WTC11 (cell line): ENCODE measurements around the gene SDR42E2. TPM values are rescaled to one million over a fixed set of nuclear protein-coding genes. Genes with fewer than 3 reads are reported as not detected.

ENCODE experiments used
- ATAC-seq: fragments of 200-7000 bp; cut with Tn5 transposase; 2 replicates; pipeline ENCODE4 v1.10.0; 2021; ENCODE audit warnings: mild to moderate bottlenecking, moderate library complexity
- CTCF ChIA-PET: fragments of 300-600 bp; sonication (Branson Sonifier 250); formaldehyde crosslinking; loops from one replicate; lab custom pipeline; 2021; ENCODE audit warnings: antibody characterized with exemption; lab: Charles Lee
- POLR2A ChIA-PET: fragments of 350-600 bp; sonication (Branson Sonifier 250); formaldehyde crosslinking; loops from one replicate; lab custom pipeline; 2021; ENCODE audit warnings: antibody characterized with exemption; lab: Charles Lee
- DNase-seq: peaks from one replicate; pipeline ENCODE4 v3.0.0; 2021; ENCODE audit warnings: low spot score
- H3K27ac Mint-ChIP-seq: 2 replicates; pipeline ENCODE4 v1.8.0; 2021; ENCODE audit warnings: mixed read lengths
- H3K27me3 Mint-ChIP-seq: 2 replicates; pipeline ENCODE4 v1.8.0; 2021; ENCODE audit warnings: low read depth, mild to moderate bottlenecking, moderate library complexity, mixed read lengths
- H3K36me3 Mint-ChIP-seq: 2 replicates; pipeline ENCODE4 v1.8.0; 2021; ENCODE audit warnings: mixed read lengths
- H3K4me1 Mint-ChIP-seq: 2 replicates; pipeline ENCODE4 v1.8.0; 2022; ENCODE audit warnings: mixed read lengths
- H3K4me3 Mint-ChIP-seq: 2 replicates; pipeline ENCODE4 v1.8.0; 2021; ENCODE audit warnings: mild to moderate bottlenecking, moderate library complexity, mixed read lengths
- H3K9me3 Mint-ChIP-seq: 2 replicates; pipeline ENCODE4 v1.8.0; 2021; ENCODE audit warnings: mixed read lengths
- CREB1 ChIP-seq: sonication (generic); formaldehyde crosslinking; IDR thresholded peaks from 2 replicates; pipeline ENCODE4 v1.8.0; 2023; ENCODE audit warnings: mild to moderate bottlenecking, missing genetic modification reagents
- CREM ChIP-seq: sonication (generic); formaldehyde crosslinking; IDR thresholded peaks from 2 replicates; pipeline ENCODE4 v1.8.1; 2022; ENCODE audit warnings: mild to moderate bottlenecking, missing genetic modification reagents, moderate library complexity
- ESRRA ChIP-seq: sonication (generic); formaldehyde crosslinking; IDR thresholded peaks from 2 replicates; pipeline ENCODE4 v1.8.1; 2022; ENCODE audit warnings: mild to moderate bottlenecking, missing genetic modification reagents, borderline replicate concordance
- GTF2I ChIP-seq: fragments of 250-450 bp; sonication (Bioruptor Pico); conservative IDR thresholded peaks from 2 replicates; pipeline ENCODE4 v1.4.0; 2021; ENCODE audit warnings: mild to moderate bottlenecking
- IRF2 ChIP-seq: sonication (generic); formaldehyde crosslinking; IDR thresholded peaks from 2 replicates; pipeline ENCODE4 v1.8.0; 2022; ENCODE audit warnings: low read depth, missing genetic modification reagents, borderline replicate concordance
- MXD4 ChIP-seq: fragments of 250-450 bp; sonication (Bioruptor Pico); IDR thresholded peaks from 2 replicates; pipeline ENCODE4 v1.8.0; 2021; ENCODE audit warnings: mild to moderate bottlenecking, moderate library complexity, borderline replicate concordance
- NFE2L1 ChIP-seq: sonication (generic); formaldehyde crosslinking; IDR thresholded peaks from 2 replicates; pipeline ENCODE4 v1.8.1; 2023; ENCODE audit warnings: missing genetic modification reagents
- SMAD3 ChIP-seq: sonication (generic); formaldehyde crosslinking; IDR thresholded peaks from 2 replicates; pipeline ENCODE4 v1.8.0; 2022; ENCODE audit warnings: missing genetic modification reagents, mild to moderate bottlenecking, borderline replicate concordance
- TCF7 ChIP-seq: sonication (generic); formaldehyde crosslinking; IDR thresholded peaks from 2 replicates; pipeline ENCODE4 v1.8.0; 2022; ENCODE audit warnings: mild to moderate bottlenecking, low read depth, missing genetic modification reagents, moderate library complexity
- TEAD4 ChIP-seq: sonication (generic); formaldehyde crosslinking; IDR thresholded peaks from 2 replicates; pipeline ENCODE4 v1.8.0; 2022; ENCODE audit warnings: mild to moderate bottlenecking, missing genetic modification reagents
- ZNF121 ChIP-seq: sonication (generic); formaldehyde crosslinking; IDR thresholded peaks from 2 replicates; pipeline ENCODE4 v1.8.0; 2023; ENCODE audit warnings: missing genetic modification reagents
- ZNF263 ChIP-seq: sonication (generic); formaldehyde crosslinking; IDR thresholded peaks from 2 replicates; pipeline ENCODE4 v1.8.1; 2022; ENCODE audit warnings: low read depth, mild to moderate bottlenecking, moderate library complexity, missing genetic modification reagents
- ZNF423 ChIP-seq: fragments of 250-450 bp; sonication (Bioruptor Pico); IDR thresholded peaks from 2 replicates; pipeline ENCODE4 v2.1.2; 2022; ENCODE audit warnings: mild to moderate bottlenecking, moderate library complexity
- total RNA-seq: library from RNA; stranded (reverse); gene quantifications from 3 replicates; pipeline ENCODE4 v1.2.3, GENCODE V29; 2021
- TF ChIP-seq, protein P1 (sequence below): sonication (generic); formaldehyde crosslinking; IDR thresholded peaks from 2 replicates; pipeline ENCODE4 v1.8.1; 2022; ENCODE audit warnings: missing genetic modification reagents, borderline replicate concordance
- TF ChIP-seq, protein P2 (sequence below): sonication (generic); formaldehyde crosslinking; conservative IDR thresholded peaks from 2 replicates; pipeline ENCODE4 v1.8.1; 2023; ENCODE audit warnings: mild to moderate bottlenecking, low read depth, missing genetic modification reagents, moderate library complexity
- TF ChIP-seq, protein P3 (sequence below): sonication (generic); formaldehyde crosslinking; IDR thresholded peaks from 2 replicates; pipeline ENCODE4 v1.8.0; 2023; ENCODE audit warnings: missing genetic modification reagents
- TF ChIP-seq, protein P4 (sequence below): sonication (generic); formaldehyde crosslinking; IDR thresholded peaks from 2 replicates; pipeline ENCODE4 v1.8.1; 2022; ENCODE audit warnings: mild to moderate bottlenecking, missing genetic modification reagents, moderate library complexity, borderline replicate concordance
- TF ChIP-seq, protein P5 (sequence below): sonication (generic); formaldehyde crosslinking; IDR thresholded peaks from 2 replicates; pipeline ENCODE4 v1.8.0; 2022; ENCODE audit warnings: mild to moderate bottlenecking, missing genetic modification reagents
- TF ChIP-seq, protein P6 (sequence below): sonication (generic); formaldehyde crosslinking; IDR thresholded peaks from 2 replicates; pipeline ENCODE4 v1.8.1; 2023; ENCODE audit warnings: mild to moderate bottlenecking, missing genetic modification reagents, borderline replicate concordance
- TF ChIP-seq, protein P7 (sequence below): sonication (generic); formaldehyde crosslinking; IDR thresholded peaks from 2 replicates; pipeline ENCODE4 v1.8.1; 2023; ENCODE audit warnings: mild to moderate bottlenecking, moderate library complexity, missing genetic modification reagents
- TF ChIP-seq, protein P8 (sequence below): sonication (generic); formaldehyde crosslinking; IDR thresholded peaks from 2 replicates; pipeline ENCODE4 v1.8.1; 2022; ENCODE audit warnings: mild to moderate bottlenecking, moderate library complexity, missing genetic modification reagents

The SDR42E2 gene
- total RNA-seq, 1 experiment from 2014 or later = 0.13 TPM

DNA sequence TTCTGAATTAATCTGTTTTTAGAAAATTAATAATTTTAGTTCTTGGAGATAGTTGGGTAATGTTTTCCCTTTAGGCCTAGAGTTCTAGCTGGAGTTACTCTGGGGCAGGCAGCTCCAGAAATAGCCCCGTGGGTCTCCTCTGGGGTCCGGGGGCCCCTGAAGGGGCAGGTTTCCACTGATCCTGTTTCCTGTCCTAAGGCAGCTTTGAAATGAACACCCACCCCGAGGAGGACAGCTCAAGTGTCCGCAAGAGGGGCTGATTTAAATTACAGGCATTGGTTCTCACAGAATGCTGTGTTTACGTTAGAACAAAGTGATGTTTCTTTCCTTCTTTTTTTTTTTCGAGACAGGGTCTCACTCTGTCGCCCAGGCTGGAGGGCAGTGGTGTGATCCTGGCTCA lies 67.6 kb downstream of the SDR42E2 start:
- ATAC-seq = no peak
- POLR2A ChIA-PET = no interaction called here

DNA sequence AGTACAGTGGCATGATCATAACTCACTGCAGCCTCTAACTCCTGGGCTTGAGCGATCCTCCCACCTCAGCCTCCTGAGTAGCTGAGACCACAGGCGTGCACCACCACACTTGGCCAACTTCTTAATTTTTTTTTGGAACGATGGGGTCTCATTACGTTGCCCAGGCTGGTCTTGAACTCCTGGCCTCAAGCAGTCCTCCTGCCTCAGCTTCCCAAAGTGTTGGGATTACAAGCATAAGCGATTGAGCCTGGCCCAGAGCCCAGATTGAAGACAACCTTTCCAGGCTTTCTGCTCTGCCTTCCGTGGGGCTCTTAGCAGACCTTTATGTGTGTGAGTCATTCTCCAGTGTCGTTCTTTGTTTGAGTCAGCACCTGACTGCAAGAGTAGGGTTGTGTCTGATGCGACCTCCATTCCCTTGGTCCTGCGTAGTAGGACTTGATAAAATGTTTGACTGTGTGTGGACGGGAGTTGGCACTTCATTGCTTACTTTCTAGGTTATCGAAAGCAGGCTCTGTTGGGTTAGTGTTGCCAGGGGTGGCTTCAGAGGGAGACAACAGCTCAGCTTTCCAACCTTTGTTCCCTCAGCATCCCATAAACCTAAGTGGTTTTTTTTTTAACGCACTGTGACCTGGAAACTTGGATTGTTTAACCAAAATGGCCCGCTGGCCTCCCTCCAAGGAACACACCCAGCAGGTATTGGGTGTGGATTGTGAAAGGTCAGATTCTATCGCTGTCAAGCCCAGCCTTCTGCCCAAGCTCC lies 70.2 kb downstream of the SDR42E2 start:
- DNase-seq (no peak), ATAC-seq (no peak)
- Mint-ChIP-seq H3K36me3 (peaks cover 10% of the 10 kb centered on the region), H3K9me3 (no peaks in the 10 kb centered on the region), H3K27ac (peak overlapping the region; percentile 70; the same call in 1 of the 2 replicates), H3K27me3 (no peaks in the 10 kb centered on the region), H3K4me1 (no peaks in the 10 kb centered on the region), H3K4me3 (no peak overlapping the region)
- POLR2A ChIA-PET = no interaction called here
- CTCF ChIA-PET = interaction anchor here (0.7 kb wide), 1 partner anchor 14 kb away, joined by 4 read pairs; no protein-coding TSS in a partner anchor
- TF ChIP-seq, protein P1, sequence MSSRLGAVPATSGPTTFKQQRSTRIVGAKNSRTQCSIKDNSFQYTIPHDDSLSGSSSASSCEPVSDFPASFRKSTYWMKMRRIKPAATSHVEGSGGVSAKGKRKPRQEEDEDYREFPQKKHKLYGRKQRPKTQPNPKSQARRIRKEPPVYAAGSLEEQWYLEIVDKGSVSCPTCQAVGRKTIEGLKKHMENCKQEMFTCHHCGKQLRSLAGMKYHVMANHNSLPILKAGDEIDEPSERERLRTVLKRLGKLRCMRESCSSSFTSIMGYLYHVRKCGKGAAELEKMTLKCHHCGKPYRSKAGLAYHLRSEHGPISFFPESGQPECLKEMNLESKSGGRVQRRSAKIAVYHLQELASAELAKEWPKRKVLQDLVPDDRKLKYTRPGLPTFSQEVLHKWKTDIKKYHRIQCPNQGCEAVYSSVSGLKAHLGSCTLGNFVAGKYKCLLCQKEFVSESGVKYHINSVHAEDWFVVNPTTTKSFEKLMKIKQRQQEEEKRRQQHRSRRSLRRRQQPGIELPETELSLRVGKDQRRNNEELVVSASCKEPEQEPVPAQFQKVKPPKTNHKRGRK = no peak
- TF ChIP-seq, protein P2, sequence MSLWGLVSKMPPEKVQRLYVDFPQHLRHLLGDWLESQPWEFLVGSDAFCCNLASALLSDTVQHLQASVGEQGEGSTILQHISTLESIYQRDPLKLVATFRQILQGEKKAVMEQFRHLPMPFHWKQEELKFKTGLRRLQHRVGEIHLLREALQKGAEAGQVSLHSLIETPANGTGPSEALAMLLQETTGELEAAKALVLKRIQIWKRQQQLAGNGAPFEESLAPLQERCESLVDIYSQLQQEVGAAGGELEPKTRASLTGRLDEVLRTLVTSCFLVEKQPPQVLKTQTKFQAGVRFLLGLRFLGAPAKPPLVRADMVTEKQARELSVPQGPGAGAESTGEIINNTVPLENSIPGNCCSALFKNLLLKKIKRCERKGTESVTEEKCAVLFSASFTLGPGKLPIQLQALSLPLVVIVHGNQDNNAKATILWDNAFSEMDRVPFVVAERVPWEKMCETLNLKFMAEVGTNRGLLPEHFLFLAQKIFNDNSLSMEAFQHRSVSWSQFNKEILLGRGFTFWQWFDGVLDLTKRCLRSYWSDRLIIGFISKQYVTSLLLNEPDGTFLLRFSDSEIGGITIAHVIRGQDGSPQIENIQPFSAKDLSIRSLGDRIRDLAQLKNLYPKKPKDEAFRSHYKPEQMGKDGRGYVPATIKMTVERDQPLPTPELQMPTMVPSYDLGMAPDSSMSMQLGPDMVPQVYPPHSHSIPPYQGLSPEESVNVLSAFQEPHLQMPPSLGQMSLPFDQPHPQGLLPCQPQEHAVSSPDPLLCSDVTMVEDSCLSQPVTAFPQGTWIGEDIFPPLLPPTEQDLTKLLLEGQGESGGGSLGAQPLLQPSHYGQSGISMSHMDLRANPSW (CRISPR knock-in tag) = no peak
- TF ChIP-seq, protein P3, sequence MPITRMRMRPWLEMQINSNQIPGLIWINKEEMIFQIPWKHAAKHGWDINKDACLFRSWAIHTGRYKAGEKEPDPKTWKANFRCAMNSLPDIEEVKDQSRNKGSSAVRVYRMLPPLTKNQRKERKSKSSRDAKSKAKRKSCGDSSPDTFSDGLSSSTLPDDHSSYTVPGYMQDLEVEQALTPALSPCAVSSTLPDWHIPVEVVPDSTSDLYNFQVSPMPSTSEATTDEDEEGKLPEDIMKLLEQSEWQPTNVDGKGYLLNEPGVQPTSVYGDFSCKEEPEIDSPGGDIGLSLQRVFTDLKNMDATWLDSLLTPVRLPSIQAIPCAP (CRISPR knock-in tag) = no peak
- TF ChIP-seq ESRRA (CRISPR knock-in tag) (no peak), TEAD4 (CRISPR knock-in tag) (no peak), SMAD3 (CRISPR knock-in tag) (no peak), CREB1 (CRISPR knock-in tag) (no peak)

More for the DNA sequence above, 67.6 kb downstream of the SDR42E2 start:
- H3K4me3 Mint-ChIP-seq = no peak overlapping the region
- peak overlapping the region; percentile 86; the same call in 1 of the 2 replicates for H3K27ac Mint-ChIP-seq
- peaks cover 10% of the 10 kb centered on the region for H3K36me3 Mint-ChIP-seq
- TF ChIP-seq, protein P4, sequence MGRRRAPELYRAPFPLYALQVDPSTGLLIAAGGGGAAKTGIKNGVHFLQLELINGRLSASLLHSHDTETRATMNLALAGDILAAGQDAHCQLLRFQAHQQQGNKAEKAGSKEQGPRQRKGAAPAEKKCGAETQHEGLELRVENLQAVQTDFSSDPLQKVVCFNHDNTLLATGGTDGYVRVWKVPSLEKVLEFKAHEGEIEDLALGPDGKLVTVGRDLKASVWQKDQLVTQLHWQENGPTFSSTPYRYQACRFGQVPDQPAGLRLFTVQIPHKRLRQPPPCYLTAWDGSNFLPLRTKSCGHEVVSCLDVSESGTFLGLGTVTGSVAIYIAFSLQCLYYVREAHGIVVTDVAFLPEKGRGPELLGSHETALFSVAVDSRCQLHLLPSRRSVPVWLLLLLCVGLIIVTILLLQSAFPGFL (CRISPR knock-in tag) = no peak
- TF ChIP-seq TCF7 (CRISPR knock-in tag) = no peak
- TF ChIP-seq, protein P5, sequence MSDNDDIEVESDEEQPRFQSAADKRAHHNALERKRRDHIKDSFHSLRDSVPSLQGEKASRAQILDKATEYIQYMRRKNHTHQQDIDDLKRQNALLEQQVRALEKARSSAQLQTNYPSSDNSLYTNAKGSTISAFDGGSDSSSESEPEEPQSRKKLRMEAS (CRISPR knock-in tag) = no peak
- no peak for TF ChIP-seq MXD4 (CRISPR knock-in tag)
- no peak for TF ChIP-seq ZNF263 (CRISPR knock-in tag)
- no peak for TF ChIP-seq ZNF121 (CRISPR knock-in tag)
- TF ChIP-seq ZNF423 (CRISPR knock-in tag) = no peak
- TF ChIP-seq NFE2L1 = no peak
- TF ChIP-seq IRF2 = no peak
- TF ChIP-seq, protein P6, sequence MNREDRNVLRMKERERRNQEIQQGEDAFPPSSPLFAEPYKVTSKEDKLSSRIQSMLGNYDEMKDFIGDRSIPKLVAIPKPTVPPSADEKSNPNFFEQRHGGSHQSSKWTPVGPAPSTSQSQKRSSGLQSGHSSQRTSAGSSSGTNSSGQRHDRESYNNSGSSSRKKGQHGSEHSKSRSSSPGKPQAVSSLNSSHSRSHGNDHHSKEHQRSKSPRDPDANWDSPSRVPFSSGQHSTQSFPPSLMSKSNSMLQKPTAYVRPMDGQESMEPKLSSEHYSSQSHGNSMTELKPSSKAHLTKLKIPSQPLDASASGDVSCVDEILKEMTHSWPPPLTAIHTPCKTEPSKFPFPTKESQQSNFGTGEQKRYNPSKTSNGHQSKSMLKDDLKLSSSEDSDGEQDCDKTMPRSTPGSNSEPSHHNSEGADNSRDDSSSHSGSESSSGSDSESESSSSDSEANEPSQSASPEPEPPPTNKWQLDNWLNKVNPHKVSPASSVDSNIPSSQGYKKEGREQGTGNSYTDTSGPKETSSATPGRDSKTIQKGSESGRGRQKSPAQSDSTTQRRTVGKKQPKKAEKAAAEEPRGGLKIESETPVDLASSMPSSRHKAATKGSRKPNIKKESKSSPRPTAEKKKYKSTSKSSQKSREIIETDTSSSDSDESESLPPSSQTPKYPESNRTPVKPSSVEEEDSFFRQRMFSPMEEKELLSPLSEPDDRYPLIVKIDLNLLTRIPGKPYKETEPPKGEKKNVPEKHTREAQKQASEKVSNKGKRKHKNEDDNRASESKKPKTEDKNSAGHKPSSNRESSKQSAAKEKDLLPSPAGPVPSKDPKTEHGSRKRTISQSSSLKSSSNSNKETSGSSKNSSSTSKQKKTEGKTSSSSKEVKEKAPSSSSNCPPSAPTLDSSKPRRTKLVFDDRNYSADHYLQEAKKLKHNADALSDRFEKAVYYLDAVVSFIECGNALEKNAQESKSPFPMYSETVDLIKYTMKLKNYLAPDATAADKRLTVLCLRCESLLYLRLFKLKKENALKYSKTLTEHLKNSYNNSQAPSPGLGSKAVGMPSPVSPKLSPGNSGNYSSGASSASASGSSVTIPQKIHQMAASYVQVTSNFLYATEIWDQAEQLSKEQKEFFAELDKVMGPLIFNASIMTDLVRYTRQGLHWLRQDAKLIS = no peak
- TF ChIP-seq, protein P7, sequence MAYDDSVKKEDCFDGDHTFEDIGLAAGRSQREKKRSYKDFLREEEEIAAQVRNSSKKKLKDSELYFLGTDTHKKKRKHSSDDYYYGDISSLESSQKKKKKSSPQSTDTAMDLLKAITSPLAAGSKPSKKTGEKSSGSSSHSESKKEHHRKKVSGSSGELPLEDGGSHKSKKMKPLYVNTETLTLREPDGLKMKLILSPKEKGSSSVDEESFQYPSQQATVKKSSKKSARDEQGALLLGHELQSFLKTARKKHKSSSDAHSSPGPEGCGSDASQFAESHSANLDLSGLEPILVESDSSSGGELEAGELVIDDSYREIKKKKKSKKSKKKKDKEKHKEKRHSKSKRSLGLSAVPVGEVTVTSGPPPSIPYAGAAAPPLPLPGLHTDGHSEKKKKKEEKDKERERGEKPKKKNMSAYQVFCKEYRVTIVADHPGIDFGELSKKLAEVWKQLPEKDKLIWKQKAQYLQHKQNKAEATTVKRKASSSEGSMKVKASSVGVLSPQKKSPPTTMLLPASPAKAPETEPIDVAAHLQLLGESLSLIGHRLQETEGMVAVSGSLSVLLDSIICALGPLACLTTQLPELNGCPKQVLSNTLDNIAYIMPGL = no peak
- TF ChIP-seq, protein P8, sequence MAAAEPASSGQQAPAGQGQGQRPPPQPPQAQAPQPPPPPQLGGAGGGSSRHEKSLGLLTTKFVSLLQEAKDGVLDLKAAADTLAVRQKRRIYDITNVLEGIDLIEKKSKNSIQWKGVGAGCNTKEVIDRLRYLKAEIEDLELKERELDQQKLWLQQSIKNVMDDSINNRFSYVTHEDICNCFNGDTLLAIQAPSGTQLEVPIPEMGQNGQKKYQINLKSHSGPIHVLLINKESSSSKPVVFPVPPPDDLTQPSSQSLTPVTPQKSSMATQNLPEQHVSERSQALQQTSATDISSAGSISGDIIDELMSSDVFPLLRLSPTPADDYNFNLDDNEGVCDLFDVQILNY = no peak
- no peak for TF ChIP-seq TEAD4 (CRISPR knock-in tag)
- no peak for TF ChIP-seq CREM (CRISPR knock-in tag)
- TF ChIP-seq GTF2I = no peak
- CTCF ChIA-PET = interaction anchor here (1.2 kb wide), 1 partner anchor 24 kb away, joined by 3 read pairs; the partner anchor contains the start of gene EEF2K
- DNase-seq = no peak
- no peaks in the 10 kb centered on the region for H3K9me3 Mint-ChIP-seq
- no peaks in the 10 kb centered on the region for H3K27me3 Mint-ChIP-seq
- H3K4me1 Mint-ChIP-seq = peaks cover 10% of the 10 kb centered on the region
